ENCODE data around the gene EPHA3.

DNA sequence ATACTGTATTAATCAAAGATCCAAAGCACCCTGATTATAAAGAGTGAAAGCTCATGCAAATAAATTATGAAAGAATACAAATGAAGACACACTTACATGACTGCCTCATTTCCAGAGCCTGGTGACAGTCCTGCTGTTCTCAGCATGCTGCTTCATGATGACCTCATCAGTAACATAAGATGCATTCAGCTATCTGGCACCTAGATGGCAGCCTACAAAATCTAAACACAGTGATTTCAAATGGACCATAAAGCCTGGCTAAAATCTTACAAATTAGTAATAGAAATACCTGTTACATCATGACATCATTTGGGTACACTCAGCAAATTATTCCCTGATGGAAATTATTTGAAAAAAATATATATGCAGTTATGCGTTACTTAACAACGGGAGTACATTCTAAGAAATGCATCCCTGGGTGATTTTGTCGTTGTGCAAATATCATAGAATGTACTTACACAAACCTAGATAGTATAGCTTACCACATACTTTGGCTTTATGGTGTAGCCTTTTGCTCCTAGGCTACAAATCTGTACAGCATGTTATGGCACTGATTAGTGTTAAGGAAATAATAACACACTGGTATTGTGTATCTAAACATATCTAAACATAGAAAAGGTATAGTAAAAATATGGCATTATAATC is 207.2 kb downstream of the EPHA3 start:
- TF ChIP-seq CTCF (IDR thresholded peaks at IDR 0.05) (no peak), TCF7 (CRISPR knock-in tag; IDR thresholded peaks at IDR 0.05; ENCODE audit: low read depth) (no peak), ZBTB21 (CRISPR knock-in tag; IDR thresholded peaks at IDR 0.05; ENCODE audit: borderline replicate concordance) (no peak), JUN (CRISPR knock-in tag; IDR thresholded peaks at IDR 0.05) (no peak)
- TF ChIP-seq, protein P1, sequence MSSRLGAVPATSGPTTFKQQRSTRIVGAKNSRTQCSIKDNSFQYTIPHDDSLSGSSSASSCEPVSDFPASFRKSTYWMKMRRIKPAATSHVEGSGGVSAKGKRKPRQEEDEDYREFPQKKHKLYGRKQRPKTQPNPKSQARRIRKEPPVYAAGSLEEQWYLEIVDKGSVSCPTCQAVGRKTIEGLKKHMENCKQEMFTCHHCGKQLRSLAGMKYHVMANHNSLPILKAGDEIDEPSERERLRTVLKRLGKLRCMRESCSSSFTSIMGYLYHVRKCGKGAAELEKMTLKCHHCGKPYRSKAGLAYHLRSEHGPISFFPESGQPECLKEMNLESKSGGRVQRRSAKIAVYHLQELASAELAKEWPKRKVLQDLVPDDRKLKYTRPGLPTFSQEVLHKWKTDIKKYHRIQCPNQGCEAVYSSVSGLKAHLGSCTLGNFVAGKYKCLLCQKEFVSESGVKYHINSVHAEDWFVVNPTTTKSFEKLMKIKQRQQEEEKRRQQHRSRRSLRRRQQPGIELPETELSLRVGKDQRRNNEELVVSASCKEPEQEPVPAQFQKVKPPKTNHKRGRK (CRISPR knock-in tag; IDR thresholded peaks at IDR 0.05; ENCODE audit: borderline replicate concordance): no peak

Measured in WTC11 (cell line).